Suppressor macrophage (primary cell): ENCODE results near the gene ZBTB46.

Source experiments
- DNase-seq, 4 experiments: peaks; one replicate each; pipeline ENCODE4 v3.0.0-alpha.2; 2020 to 2022

ZBTB46 gene

GRCh38 chr20:63765902-63766301 lies 65.2 kb downstream of the ZBTB46 start:
- no peak for DNase-seq

- no peak for DNase-seq
These were observed 65.8 kb downstream of the ZBTB46 start for GRCh38 chr20:63765082-63765873.

- DNase-seq = no peak
These were observed 71.6 kb downstream of the ZBTB46 start for GRCh38 chr20:63759377-63759901.

- DNase-seq = no peak
These were observed 72.9 kb downstream of the ZBTB46 start for GRCh38 chr20:63758152-63758551.

GRCh38 chr20:63756648-63756991 lies 74.4 kb downstream of the ZBTB46 start:
- no peak for DNase-seq

- DNase-seq = no peak
These were observed 75.0 kb downstream of the ZBTB46 start for GRCh38 chr20:63755933-63756647.

- no peak for DNase-seq
These were observed 77.1 kb downstream of the ZBTB46 start for GRCh38 chr20:63754008-63754407.

GRCh38 chr20:63753381-63753780 lies 77.7 kb downstream of the ZBTB46 start:
- no peak for DNase-seq

GRCh38 chr20:63752411-63753101 lies 78.5 kb downstream of the ZBTB46 start:
- DNase-seq = no peak

- no peak for DNase-seq
These were observed 79.4 kb downstream of the ZBTB46 start for GRCh38 chr20:63751471-63752271.

- DNase-seq = no peak
These were observed 80.1 kb downstream of the ZBTB46 start for GRCh38 chr20:63750807-63751470.

- no peak for DNase-seq
These were observed 81.2 kb downstream of the ZBTB46 start for GRCh38 chr20:63749597-63750508.

- no peak for DNase-seq
These were observed 82.2 kb downstream of the ZBTB46 start for GRCh38 chr20:63748934-63749270.

GRCh38 chr20:63748070-63748933 lies 82.8 kb downstream of the ZBTB46 start:
- DNase-seq = no peak

- DNase-seq = no peak
These were observed 83.4 kb downstream of the ZBTB46 start for GRCh38 chr20:63747622-63748069.

- DNase-seq = no peak
These were observed 84.2 kb downstream of the ZBTB46 start for GRCh38 chr20:63746751-63747315.

GRCh38 chr20:63745961-63746731 lies 84.9 kb downstream of the ZBTB46 start:
- DNase-seq = no peak

GRCh38 chr20:63745424-63745805 lies 85.6 kb downstream of the ZBTB46 start:
- DNase-seq = no peak
